Subcutaneous adipose tissue (tissue), 4 donors: ENCODE data around the gene TIMP3. TPM values are rescaled to one million over a fixed set of nuclear protein-coding genes. Genes with fewer than 3 reads are reported as not detected.

ENCODE experiments used
- total RNA-seq, 4 donors: library from RNA; depleted of rRNA; stranded (reverse); fragments of >200 nt; gene quantifications; one replicate each; pipeline ENCODE4 v1.1.0, GENCODE V29; 2016
- TF ChIP-seq, protein P1 (sequence below): fragments of 450-650 bp; IDR thresholded peaks from one replicate; pipeline ENCODE4 v1.5.1; 2016; ENCODE audit warnings: low read depth, mild to moderate bottlenecking, control low read depth, antibody characterized with exemption, moderate library complexity

Gene TIMP3
- total RNA-seq, 4 donors from 2014 or later: 273 to 1,550 (median 1,225) TPM

- TF ChIP-seq, protein P1, sequence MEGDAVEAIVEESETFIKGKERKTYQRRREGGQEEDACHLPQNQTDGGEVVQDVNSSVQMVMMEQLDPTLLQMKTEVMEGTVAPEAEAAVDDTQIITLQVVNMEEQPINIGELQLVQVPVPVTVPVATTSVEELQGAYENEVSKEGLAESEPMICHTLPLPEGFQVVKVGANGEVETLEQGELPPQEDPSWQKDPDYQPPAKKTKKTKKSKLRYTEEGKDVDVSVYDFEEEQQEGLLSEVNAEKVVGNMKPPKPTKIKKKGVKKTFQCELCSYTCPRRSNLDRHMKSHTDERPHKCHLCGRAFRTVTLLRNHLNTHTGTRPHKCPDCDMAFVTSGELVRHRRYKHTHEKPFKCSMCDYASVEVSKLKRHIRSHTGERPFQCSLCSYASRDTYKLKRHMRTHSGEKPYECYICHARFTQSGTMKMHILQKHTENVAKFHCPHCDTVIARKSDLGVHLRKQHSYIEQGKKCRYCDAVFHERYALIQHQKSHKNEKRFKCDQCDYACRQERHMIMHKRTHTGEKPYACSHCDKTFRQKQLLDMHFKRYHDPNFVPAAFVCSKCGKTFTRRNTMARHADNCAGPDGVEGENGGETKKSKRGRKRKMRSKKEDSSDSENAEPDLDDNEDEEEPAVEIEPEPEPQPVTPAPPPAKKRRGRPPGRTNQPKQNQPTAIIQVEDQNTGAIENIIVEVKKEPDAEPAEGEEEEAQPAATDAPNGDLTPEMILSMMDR: no peak
Observed at GRCh38 chr22:32861330-32861729, 59.8 kb downstream of the TIMP3 start.

DNA sequence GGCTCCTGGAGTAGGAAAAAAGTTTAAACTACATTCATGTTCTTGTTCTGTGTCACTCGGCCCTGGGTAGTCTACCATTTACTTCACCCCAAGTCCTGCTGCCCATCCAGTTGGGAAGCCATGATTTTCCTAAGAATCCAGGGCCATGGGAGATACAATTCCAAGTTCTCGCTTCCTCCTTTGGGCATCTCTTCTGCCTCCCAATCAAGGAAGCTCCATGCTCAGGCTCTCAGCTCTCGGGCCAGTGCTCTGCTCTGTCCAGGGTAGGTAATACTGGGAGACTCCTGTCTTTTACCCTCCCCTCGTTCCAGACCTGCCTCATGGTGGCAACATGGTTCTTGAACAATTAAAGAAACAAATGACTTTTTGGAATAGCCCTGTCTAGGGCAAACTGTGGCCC lies 60.6 kb downstream of the TIMP3 start:
- TF ChIP-seq, protein P1: no peak

DNA sequence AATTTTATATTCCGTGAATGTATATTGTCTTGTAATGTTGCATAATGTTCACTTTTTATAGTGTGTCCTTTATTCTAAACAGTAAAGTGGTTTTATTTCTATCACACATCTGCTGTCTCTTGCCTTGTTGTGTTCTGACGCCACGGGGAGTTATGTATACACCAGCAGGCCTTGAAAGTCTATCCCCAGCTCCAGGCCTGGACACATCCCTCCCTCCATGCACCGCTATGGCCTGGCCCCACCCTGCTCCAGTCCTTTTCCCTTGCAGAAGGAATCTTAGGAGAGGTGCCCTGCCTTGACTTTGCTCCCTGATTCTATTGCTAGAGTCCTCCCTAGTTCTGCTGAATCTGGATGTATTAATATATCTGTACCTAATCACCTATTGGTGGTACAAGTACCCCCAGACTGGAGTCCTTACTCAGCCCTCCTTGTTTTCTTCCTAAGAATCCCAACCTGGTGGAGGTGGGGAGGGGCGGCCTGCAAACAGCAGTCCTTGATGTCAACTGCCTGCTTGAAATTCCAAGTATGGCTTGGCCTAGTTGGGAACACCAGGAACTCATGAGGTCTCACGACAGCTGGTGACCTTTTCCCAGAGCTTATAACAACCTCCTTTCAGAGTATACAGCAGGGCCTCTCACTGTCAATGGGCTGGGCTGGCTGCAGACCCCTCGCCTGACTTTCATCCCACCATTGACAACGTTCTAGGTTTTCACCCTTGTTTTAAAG lies 61.6 kb downstream of the TIMP3 start:
- TF ChIP-seq, protein P1: no peak

DNA sequence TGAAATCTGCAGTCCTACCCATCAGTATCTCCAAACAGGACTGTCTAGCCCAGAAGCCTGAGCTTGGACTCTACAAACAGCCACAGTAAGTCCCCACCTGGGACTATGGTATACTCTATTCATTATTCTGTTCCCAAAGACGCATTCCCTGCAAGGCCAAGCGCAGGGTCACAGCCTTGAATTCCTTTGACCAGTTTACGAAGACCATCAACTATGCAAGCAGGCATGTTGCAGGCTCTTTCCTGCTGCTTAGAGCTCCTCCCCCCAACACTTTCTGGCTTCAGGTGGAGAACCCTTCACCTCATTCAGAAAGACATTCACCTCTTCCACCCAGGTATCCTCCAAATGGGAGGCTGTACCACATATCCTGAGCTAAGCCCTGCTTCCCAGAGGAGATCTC lies 62.5 kb downstream of the TIMP3 start:
- TF ChIP-seq, protein P1: no peak

DNA sequence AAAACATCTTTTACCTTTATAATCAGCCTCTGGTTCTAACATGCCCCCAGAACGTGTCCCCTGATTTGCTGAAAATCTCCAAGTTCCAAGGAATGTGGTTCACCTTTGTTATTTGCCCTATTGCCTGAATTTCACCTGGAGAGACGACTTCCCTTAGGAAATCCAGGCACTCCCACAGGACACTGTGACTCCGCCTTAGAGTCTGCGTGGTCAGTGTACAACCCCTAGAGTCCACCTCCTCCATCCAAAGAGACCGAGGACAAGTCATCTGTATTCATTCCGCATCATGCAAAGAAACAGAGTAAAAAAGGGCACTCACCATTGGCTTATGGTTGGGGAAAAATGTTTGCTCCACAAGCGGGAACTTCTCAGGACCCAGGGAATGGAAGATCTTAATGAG lies 63.1 kb downstream of the TIMP3 start:
- TF ChIP-seq, protein P1: no peak

DNA sequence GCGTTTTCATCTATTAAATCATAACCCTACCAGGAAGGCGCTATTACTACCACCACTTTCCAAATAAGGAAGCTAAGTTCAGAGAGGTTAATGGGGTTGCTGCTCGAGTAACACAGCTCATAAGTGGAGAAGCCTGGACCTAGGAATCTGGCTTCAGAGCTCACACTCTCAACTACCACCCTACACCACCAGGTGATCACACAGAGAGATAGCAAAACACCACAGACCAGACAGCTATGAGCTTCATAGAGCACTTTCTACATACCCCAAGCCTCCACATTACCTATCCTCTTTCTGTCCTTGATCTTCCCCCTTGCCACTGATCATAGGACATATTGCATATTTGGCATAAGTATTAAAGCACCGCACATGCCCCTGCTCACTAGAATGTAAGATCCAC lies 65.4 kb downstream of the TIMP3 start:
- TF ChIP-seq, protein P1: no peak

DNA sequence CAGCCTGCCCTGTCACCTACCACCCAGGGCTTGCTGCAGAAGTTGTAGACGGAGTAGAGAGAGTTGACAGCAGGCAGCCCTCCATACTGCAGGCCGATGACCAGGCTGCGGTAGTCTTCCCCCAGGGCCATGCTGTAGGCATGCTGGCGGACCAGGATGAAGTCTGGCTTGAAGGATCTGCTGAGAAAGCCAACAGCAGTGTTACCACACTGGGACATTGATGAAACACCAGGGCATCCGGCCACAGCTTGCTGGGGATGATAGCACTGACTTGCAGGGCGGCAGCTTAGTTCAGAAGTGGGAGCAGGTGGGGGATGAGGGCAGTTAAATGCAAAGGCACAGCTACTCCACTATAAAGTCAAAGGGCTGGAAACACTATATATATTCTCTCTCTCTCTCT lies 67.4 kb downstream of the TIMP3 start:
- TF ChIP-seq, protein P1: no peak
